ENCODE measurements around the gene TCF3. TPM values are rescaled to one million over a fixed set of nuclear protein-coding genes. Genes with fewer than 3 reads are reported as not detected.

Gene TCF3
- total and polyA plus RNA-seq, 2 donors (not counting 1 experiment from before 2014, with no cell fraction given): 39.3 to 54.7 TPM

DNA sequence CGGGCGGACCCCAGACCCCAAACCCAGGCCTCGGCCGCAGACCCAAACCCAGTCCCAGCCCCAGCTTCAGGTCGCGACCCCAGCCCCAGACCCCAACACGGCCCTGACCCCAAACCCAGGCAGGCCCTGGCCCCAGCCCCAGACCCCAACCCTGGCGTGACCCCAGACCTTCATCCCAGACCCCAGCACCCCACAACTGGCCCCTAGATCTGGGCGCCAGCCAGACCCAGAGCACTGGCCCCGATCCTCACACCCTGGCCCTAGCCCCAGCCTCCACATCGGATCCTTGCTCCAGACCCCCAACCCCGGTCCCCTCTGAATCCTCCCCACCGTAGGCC, 67.2 kb downstream of the TCF3 start:
- no peak overlapping the region for H3K4me3 ChIP-seq (replicated peaks in 1 of 4; ENCODE audit: control extremely low read depth in 1 of 4, insufficient read depth in 1 of 4, low read depth in 3 of 4, low read length in 4 of 4)
- H4K20me1 ChIP-seq (ENCODE audit: control insufficient read depth, extremely low read depth, insufficient read depth, low read length): no peaks in the 10 kb centered on the region
- DNase-seq (ENCODE audit: low read depth in 2 of 2): no peak
- no peaks in the 10 kb centered on the region for H3K27me3 ChIP-seq (ENCODE audit: control insufficient read depth, insufficient read depth, low read length)
- no peaks in the 10 kb centered on the region for H3K9me3 ChIP-seq (ENCODE audit: control insufficient read depth, insufficient read depth, low read depth, low read length)
- H3K9ac ChIP-seq (ENCODE audit: insufficient read depth, low read length): no peak overlapping the region
- peaks cover 45% of the 10 kb centered on the region for H3K79me2 ChIP-seq (ENCODE audit: control insufficient read depth, insufficient read depth, low read length)
- H2AFZ ChIP-seq (ENCODE audit: low read length): no peak overlapping the region
- peaks cover 4% of the 10 kb centered on the region for H3K4me1 ChIP-seq (ENCODE audit: control insufficient read depth, extremely low read depth, insufficient read depth, low read length)
- H3K4me2 ChIP-seq (ENCODE audit: extremely low read depth, insufficient read depth, low read length): no peak overlapping the region
- no peak overlapping the region for H3K27ac ChIP-seq (ENCODE audit: insufficient read depth, low read length)
- H3K36me3 ChIP-seq (ENCODE audit: control insufficient read depth, insufficient read depth, low read length): peaks cover 28% of the 10 kb centered on the region
- TF ChIP-seq EZH2 (IDR thresholded peaks at IDR 0.05; ENCODE audit: low read length, missing control alignments): no peak
- TF ChIP-seq, protein P1, sequence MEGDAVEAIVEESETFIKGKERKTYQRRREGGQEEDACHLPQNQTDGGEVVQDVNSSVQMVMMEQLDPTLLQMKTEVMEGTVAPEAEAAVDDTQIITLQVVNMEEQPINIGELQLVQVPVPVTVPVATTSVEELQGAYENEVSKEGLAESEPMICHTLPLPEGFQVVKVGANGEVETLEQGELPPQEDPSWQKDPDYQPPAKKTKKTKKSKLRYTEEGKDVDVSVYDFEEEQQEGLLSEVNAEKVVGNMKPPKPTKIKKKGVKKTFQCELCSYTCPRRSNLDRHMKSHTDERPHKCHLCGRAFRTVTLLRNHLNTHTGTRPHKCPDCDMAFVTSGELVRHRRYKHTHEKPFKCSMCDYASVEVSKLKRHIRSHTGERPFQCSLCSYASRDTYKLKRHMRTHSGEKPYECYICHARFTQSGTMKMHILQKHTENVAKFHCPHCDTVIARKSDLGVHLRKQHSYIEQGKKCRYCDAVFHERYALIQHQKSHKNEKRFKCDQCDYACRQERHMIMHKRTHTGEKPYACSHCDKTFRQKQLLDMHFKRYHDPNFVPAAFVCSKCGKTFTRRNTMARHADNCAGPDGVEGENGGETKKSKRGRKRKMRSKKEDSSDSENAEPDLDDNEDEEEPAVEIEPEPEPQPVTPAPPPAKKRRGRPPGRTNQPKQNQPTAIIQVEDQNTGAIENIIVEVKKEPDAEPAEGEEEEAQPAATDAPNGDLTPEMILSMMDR (conservative IDR thresholded peaks at IDR 0.05 in 1 of 2, IDR thresholded peaks at IDR 0.05 in 1 of 2; ENCODE audit: low read depth in 1 of 2, low read length in 2 of 2): no peak

- Histone ChIP-seq H4K20me1 (ENCODE audit: control insufficient read depth, extremely low read depth, insufficient read depth, low read length) (no peaks in the 10 kb centered on the region), H3K9me3 (ENCODE audit: control insufficient read depth, insufficient read depth, low read depth, low read length) (no peaks in the 10 kb centered on the region), H3K27ac (ENCODE audit: insufficient read depth, low read length) (no peak overlapping the region), H3K4me1 (ENCODE audit: control insufficient read depth, extremely low read depth, insufficient read depth, low read length) (peaks cover under 1% of the 10 kb centered on the region), H3K27me3 (ENCODE audit: control insufficient read depth, insufficient read depth, low read length) (no peaks in the 10 kb centered on the region), H2AFZ (ENCODE audit: low read length) (no peak overlapping the region), H3K9ac (ENCODE audit: insufficient read depth, low read length) (no peak overlapping the region), H3K36me3 (ENCODE audit: control insufficient read depth, insufficient read depth, low read length) (peaks cover 29% of the 10 kb centered on the region), H3K4me2 (ENCODE audit: extremely low read depth, insufficient read depth, low read length) (no peak overlapping the region), H3K79me2 (ENCODE audit: control insufficient read depth, insufficient read depth, low read length) (peaks cover 39% of the 10 kb centered on the region), H3K4me3 (replicated peaks in 1 of 4; ENCODE audit: control extremely low read depth in 1 of 4, insufficient read depth in 1 of 4, low read depth in 3 of 4, low read length in 4 of 4) (no peak overlapping the region)
- TF ChIP-seq, protein P1 (conservative IDR thresholded peaks at IDR 0.05 in 1 of 2, IDR thresholded peaks at IDR 0.05 in 1 of 2; ENCODE audit: low read depth in 1 of 2, low read length in 2 of 2): no peak
- no peak for TF ChIP-seq EZH2 (IDR thresholded peaks at IDR 0.05; ENCODE audit: low read length, missing control alignments)
- no peak for DNase-seq (ENCODE audit: low read depth in 2 of 2)
These were observed 67.7 kb downstream of the TCF3 start for GRCh38 chr19:1584500-1585242.

DNA sequence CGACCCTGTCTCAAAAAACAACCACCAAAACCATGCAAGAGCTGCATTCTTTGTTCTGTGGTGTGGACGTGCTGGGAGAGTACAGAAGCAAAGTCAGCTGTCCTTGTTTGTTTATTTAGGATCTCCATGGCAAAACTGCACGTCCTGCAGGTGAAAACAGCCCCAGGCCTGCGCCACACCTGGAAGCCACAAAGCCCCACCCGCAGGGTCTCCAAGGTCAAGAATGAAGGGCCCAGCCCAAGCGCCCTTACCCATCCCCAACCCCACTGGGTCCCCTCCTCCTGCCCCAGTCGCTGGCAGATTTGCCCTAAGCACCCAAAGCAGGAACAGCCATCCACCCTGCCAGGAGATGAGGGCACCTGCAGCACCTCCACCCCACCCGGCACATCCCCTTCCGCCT, 70.2 kb downstream of the TCF3 start:
- Histone ChIP-seq H3K9me3 (ENCODE audit: control insufficient read depth, insufficient read depth, low read depth, low read length) (no peaks in the 10 kb centered on the region), H3K4me2 (ENCODE audit: extremely low read depth, insufficient read depth, low read length) (no peak overlapping the region), H3K4me1 (ENCODE audit: control insufficient read depth, extremely low read depth, insufficient read depth, low read length) (no peaks in the 10 kb centered on the region), H3K4me3 (replicated peaks in 1 of 4; ENCODE audit: control extremely low read depth in 1 of 4, insufficient read depth in 1 of 4, low read depth in 3 of 4, low read length in 4 of 4) (no peak overlapping the region), H3K79me2 (ENCODE audit: control insufficient read depth, insufficient read depth, low read length) (peaks cover 19% of the 10 kb centered on the region), H3K27me3 (ENCODE audit: control insufficient read depth, insufficient read depth, low read length) (no peaks in the 10 kb centered on the region), H4K20me1 (ENCODE audit: control insufficient read depth, extremely low read depth, insufficient read depth, low read length) (no peaks in the 10 kb centered on the region), H3K27ac (ENCODE audit: insufficient read depth, low read length) (no peak overlapping the region), H2AFZ (ENCODE audit: low read length) (no peak overlapping the region), H3K36me3 (ENCODE audit: control insufficient read depth, insufficient read depth, low read length) (peaks cover 42% of the 10 kb centered on the region), H3K9ac (ENCODE audit: insufficient read depth, low read length) (no peak overlapping the region)
- no peak for DNase-seq (ENCODE audit: low read depth in 2 of 2)
- TF ChIP-seq, protein P1 (conservative IDR thresholded peaks at IDR 0.05 in 1 of 2, IDR thresholded peaks at IDR 0.05 in 1 of 2; ENCODE audit: low read depth in 1 of 2, low read length in 2 of 2): no peak
- TF ChIP-seq EZH2 (IDR thresholded peaks at IDR 0.05; ENCODE audit: low read length, missing control alignments): no peak
